Measurements from ENCODE around the gene TMC1.
"Not testable (repeated sequence)": the region's sequence is repeated elsewhere in the genome, so short reads cannot be mapped to it uniquely, and the experiment has no call there.

Gene TMC1

GRCh38 chr9:72539824-72540347 is 18.5 kb downstream of the TMC1 start:
- H3K27ac ChIP-seq: no peak overlapping the region

GRCh38 chr9:72540348-72540873 is 19.0 kb downstream of the TMC1 start:
- H3K4me3 ChIP-seq: no peak overlapping the region
- no peak for TF ChIP-seq CTCF (IDR thresholded peaks at IDR 0.05)
- H3K27ac ChIP-seq: no peak overlapping the region
- DNase-seq (ENCODE audit: low spot score): no peak

More at GRCh38 chr9:72539824-72540347, 18.5 kb downstream of the TMC1 start:
- no peak for TF ChIP-seq CTCF (IDR thresholded peaks at IDR 0.05)
- H3K4me3 ChIP-seq: no peak overlapping the region
- DNase-seq (ENCODE audit: low spot score): no peak

GRCh38 chr9:72542537-72542833 is 21.1 kb downstream of the TMC1 start:
- H3K4me3 ChIP-seq; H3K27ac ChIP-seq; DNase-seq (ENCODE audit: low spot score): not testable (repeated sequence)

GRCh38 chr9:72542917-72543316 is 21.5 kb downstream of the TMC1 start:
- no peak overlapping the region for H3K4me3 ChIP-seq
- DNase-seq (ENCODE audit: low spot score): no peak
- no peak for TF ChIP-seq CTCF (IDR thresholded peaks at IDR 0.05)
- no peak overlapping the region for H3K27ac ChIP-seq

- TF ChIP-seq CTCF (IDR thresholded peaks at IDR 0.05): no peak
- Histone ChIP-seq H3K4me3 (no peak overlapping the region), H3K27ac (no peak overlapping the region)
- no peak for DNase-seq (ENCODE audit: low spot score)
These were observed 29.9 kb downstream of the TMC1 start for GRCh38 chr9:72551306-72551705.

GRCh38 chr9:72552356-72552755 is 30.9 kb downstream of the TMC1 start:
- Histone ChIP-seq H3K27ac (no peak overlapping the region), H3K4me3 (no peak overlapping the region)
- TF ChIP-seq CTCF (IDR thresholded peaks at IDR 0.05): no peak
- no peak for DNase-seq (ENCODE audit: low spot score)

- Histone ChIP-seq H3K4me3 (no peak overlapping the region), H3K27ac (peak overlapping the region in 1 of 2 donors; percentile 22)
- no peak for TF ChIP-seq CTCF (IDR thresholded peaks at IDR 0.05)
- DNase-seq (ENCODE audit: low spot score): no peak
These were observed 32.8 kb downstream of the TMC1 start for GRCh38 chr9:72554221-72554641.

- no peak for TF ChIP-seq CTCF (IDR thresholded peaks at IDR 0.05)
- DNase-seq (ENCODE audit: low spot score): no peak
- Histone ChIP-seq H3K4me3 (no peak overlapping the region), H3K27ac (no peak overlapping the region)
These were observed 36.1 kb downstream of the TMC1 start for GRCh38 chr9:72557549-72557948.
